A673 (cell line): ENCODE data around the gene MAOA. TPM values are rescaled to one million over a fixed set of nuclear protein-coding genes. Genes with fewer than 3 reads are reported as not detected.
"Not testable (repeated sequence)": the region's sequence is repeated elsewhere in the genome, so short reads cannot be mapped to it uniquely, and the experiment has no call there.

Experiments used
- BruUV-seq: library from RNA; stranded (reverse); fragments of 400-500 nt; replicated peaks from 2 replicates; lab custom pipeline; 2021; lab: Mats Ljungman, UMichigan
- CTCF ChIA-PET: fragments of 300-600 bp; sonication (Branson Sonifier 250); formaldehyde crosslinking; loops from one replicate; lab custom pipeline; 2022; ENCODE audit warnings: antibody characterized with exemption; lab: Charles Lee
- POLR2A ChIA-PET: fragments of 300-600 bp; sonication (Branson Sonifier 250); formaldehyde crosslinking; loops from one replicate; lab custom pipeline; 2022; ENCODE audit warnings: antibody characterized with exemption; ENCODE audit not compliant: low non-redundant PET; lab: Charles Lee
- DNase-seq: peaks from one replicate; pipeline ENCODE4 v3.0.0-alpha.2; 2015; ENCODE audit warnings: low spot score
- H3K27ac ChIP-seq: fragments of 200-600 bp; sonication (generic); 2 replicates; pipeline ENCODE4 v1.5.1; 2016; ENCODE audit warnings: mixed run types, low read depth, mild to moderate bottlenecking, mixed read lengths, antibody characterized with exemption, low read length; ENCODE audit not compliant: poor library complexity, severe bottlenecking
- H3K27me3 ChIP-seq: fragments of 200-600 bp; sonication (generic); replicated peaks from 2 replicates; pipeline ENCODE4 v1.6.1; 2017; ENCODE audit warnings: mixed run types, low read depth, mild to moderate bottlenecking, mixed read lengths, antibody characterized with exemption, low read length; ENCODE audit not compliant: insufficient read depth, poor library complexity
- H3K36me3 ChIP-seq: fragments of 200-600 bp; sonication (generic); 2 replicates; pipeline ENCODE4 v1.6.1; 2016; ENCODE audit warnings: mixed run types, mild to moderate bottlenecking, mixed read lengths, antibody characterized with exemption, low read length; ENCODE audit not compliant: insufficient read depth, poor library complexity, severe bottlenecking
- H3K4me1 ChIP-seq: fragments of 200-600 bp; sonication (generic); 2 replicates; pipeline ENCODE4 v1.6.1; 2017; ENCODE audit warnings: mixed run types, mild to moderate bottlenecking, mixed read lengths, antibody characterized with exemption, low read length; ENCODE audit not compliant: insufficient read depth, poor library complexity, severe bottlenecking
- H3K4me3 ChIP-seq: fragments of 200-600 bp; sonication (generic); 2 replicates; pipeline ENCODE4 v1.5.1; 2016; ENCODE audit warnings: low read depth, mixed run types, mild to moderate bottlenecking, mixed read lengths, low read length; ENCODE audit not compliant: poor library complexity, severe bottlenecking
- H3K9me3 ChIP-seq: fragments of 200-600 bp; sonication (generic); 2 replicates; pipeline ENCODE4 v1.6.1; 2016; ENCODE audit warnings: mixed run types, low read depth, mild to moderate bottlenecking, mixed read lengths, antibody characterized with exemption, low read length; ENCODE audit not compliant: poor library complexity, severe bottlenecking
- CTCF ChIP-seq: fragments of 300-800, 200-600 bp; sonication (generic); conservative IDR thresholded peaks from 2 replicates; pipeline ENCODE4 v1.5.1; 2017; ENCODE audit warnings: low read depth, mild to moderate bottlenecking, antibody characterized with exemption, low read length, moderate library complexity, mixed read lengths
- EZH2 ChIP-seq: fragments of 200-600 bp; sonication (generic); IDR thresholded peaks from 2 replicates; pipeline ENCODE4 v1.6.1; 2017; ENCODE audit warnings: borderline replicate concordance, low read depth, mild to moderate bottlenecking, mixed read lengths, antibody characterized with exemption, low read length; ENCODE audit not compliant: poor library complexity, severe bottlenecking
- intact Hi-C: fragments of 100-400 bp; cut with micrococcal nuclease; formaldehyde crosslinking; loops from one replicate; pipeline ENCODE4 v1.10.0; 2022; ENCODE audit not compliant: unreplicated experiment
- total RNA-seq: library from RNA; stranded (reverse); gene quantifications from 2 replicates; pipeline ENCODE4 v1.2.3, GENCODE V29; 2021

The MAOA gene
- total RNA-seq, 1 experiment from 2014 or later: 6.1 TPM

GRCh38 chrX:43664258-43664657 is 8.2 kb downstream of the MAOA start:
- H3K4me3 ChIP-seq: no peak overlapping the region
- no TSS peak for BruUV-seq
- POLR2A ChIA-PET: no interaction called here
- TF ChIP-seq EZH2: no peak
- no peak for TF ChIP-seq CTCF
- no peak overlapping the region for H3K27ac ChIP-seq
- H3K9me3 ChIP-seq: no peaks in the 10 kb centered on the region
- H3K4me1 ChIP-seq: no peaks in the 10 kb centered on the region
- H3K36me3 ChIP-seq: no peaks in the 10 kb centered on the region
- H3K27me3 ChIP-seq: no peaks in the 10 kb centered on the region
- no peak for DNase-seq
- CTCF ChIA-PET: no interaction called here
- intact Hi-C loops: no loop called here

GRCh38 chrX:43664708-43665107 is 8.6 kb downstream of the MAOA start:
- BruUV-seq: no TSS peak
- Histone ChIP-seq H3K27ac (no peak overlapping the region), H3K36me3 (no peaks in the 10 kb centered on the region), H3K9me3 (no peaks in the 10 kb centered on the region), H3K4me3 (no peak overlapping the region), H3K27me3 (no peaks in the 10 kb centered on the region), H3K4me1 (no peaks in the 10 kb centered on the region)
- POLR2A ChIA-PET: no interaction called here
- no peak for TF ChIP-seq CTCF
- TF ChIP-seq EZH2: no peak
- CTCF ChIA-PET: no interaction called here
- intact Hi-C loops: no loop called here
- DNase-seq: no peak

- TF ChIP-seq EZH2: no peak
- no peak for TF ChIP-seq CTCF
- Histone ChIP-seq H3K27ac (no peak overlapping the region), H3K4me1 (no peaks in the 10 kb centered on the region), H3K27me3 (no peaks in the 10 kb centered on the region), H3K9me3 (no peaks in the 10 kb centered on the region), H3K4me3 (no peak overlapping the region), H3K36me3 (no peaks in the 10 kb centered on the region)
- intact Hi-C loops: no loop called here
- POLR2A ChIA-PET: no interaction called here
- DNase-seq: no peak
- CTCF ChIA-PET: interaction anchor here (0.6 kb wide), 1 partner anchor 108 kb away, joined by 4 read pairs; no protein-coding TSS in a partner anchor
- BruUV-seq: no TSS peak
These were observed 10.3 kb downstream of the MAOA start for GRCh38 chrX:43666311-43666912.

GRCh38 chrX:43675965-43676628 is 20.0 kb downstream of the MAOA start:
- BruUV-seq, POLR2A ChIA-PET: not testable (repeated sequence)

More at GRCh38 chrX:43675965-43676628, 20.0 kb downstream of the MAOA start:
- H3K36me3 ChIP-seq, intact Hi-C loops, H3K27me3 ChIP-seq, H3K27ac ChIP-seq, H3K4me3 ChIP-seq, CTCF ChIA-PET, H3K9me3 ChIP-seq, H3K4me1 ChIP-seq, DNase-seq: not testable (repeated sequence)
